ENCODE data around the gene PROZ. TPM values are rescaled to one million over a fixed set of nuclear protein-coding genes. Genes with fewer than 3 reads are reported as not detected.
A peak's percentile ranks its signal among the peaks of the same experiment; 100 is the strongest.

The PROZ gene
- total RNA-seq, 1 donor from 2014 or later: not detected

DNA sequence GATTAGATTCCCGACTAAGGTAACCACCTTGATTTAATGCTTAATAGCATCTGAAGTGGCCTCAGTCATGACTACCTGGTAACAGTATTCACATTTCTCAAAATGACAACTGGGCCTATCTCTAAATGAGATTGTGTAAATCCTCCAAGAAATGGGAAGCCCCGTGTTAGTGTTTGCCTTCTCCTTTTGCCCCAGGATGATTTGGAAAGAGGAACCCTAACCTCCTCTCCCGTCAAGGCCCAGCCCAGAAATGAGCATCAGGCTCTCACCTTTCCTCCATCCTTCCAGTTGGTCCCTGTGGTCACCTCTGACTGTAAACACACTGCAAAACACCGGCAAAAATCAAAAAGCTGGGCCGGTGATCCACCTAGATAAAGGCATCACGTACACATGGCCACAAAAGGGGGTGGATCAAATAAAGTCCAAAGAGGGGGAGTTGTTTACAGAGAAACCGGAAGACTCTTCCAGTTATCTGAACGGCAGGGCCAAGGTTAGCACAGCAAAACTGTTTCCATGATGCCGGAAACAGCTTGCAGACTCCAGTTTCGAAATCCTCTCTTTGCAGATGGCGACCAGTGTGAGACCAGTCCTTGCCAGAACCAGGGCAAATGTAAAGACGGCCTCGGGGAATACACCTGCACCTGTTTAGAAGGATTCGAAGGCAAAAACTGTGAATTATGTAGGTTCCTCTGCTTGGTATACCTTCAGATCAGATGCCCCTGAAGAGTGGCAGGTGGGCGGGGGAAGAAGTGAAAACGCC lies 19.5 kb upstream of the PROZ start:
- Mint-ChIP-seq H3K27ac (ENCODE audit: unreplicated experiment) (peak overlapping the region; percentile 81), H3K36me3 (ENCODE audit: low read depth) (no peaks in the 10 kb centered on the region), H3K27me3 (ENCODE audit: low read depth) (peaks cover 8% of the 10 kb centered on the region), H3K4me1 (no peaks in the 10 kb centered on the region), H3K4me3 (no peak overlapping the region), H3K9me3 (no peaks in the 10 kb centered on the region)
- DNase-seq (ENCODE audit: low read depth, low spot score): no peak
- TF ChIP-seq, protein P1, sequence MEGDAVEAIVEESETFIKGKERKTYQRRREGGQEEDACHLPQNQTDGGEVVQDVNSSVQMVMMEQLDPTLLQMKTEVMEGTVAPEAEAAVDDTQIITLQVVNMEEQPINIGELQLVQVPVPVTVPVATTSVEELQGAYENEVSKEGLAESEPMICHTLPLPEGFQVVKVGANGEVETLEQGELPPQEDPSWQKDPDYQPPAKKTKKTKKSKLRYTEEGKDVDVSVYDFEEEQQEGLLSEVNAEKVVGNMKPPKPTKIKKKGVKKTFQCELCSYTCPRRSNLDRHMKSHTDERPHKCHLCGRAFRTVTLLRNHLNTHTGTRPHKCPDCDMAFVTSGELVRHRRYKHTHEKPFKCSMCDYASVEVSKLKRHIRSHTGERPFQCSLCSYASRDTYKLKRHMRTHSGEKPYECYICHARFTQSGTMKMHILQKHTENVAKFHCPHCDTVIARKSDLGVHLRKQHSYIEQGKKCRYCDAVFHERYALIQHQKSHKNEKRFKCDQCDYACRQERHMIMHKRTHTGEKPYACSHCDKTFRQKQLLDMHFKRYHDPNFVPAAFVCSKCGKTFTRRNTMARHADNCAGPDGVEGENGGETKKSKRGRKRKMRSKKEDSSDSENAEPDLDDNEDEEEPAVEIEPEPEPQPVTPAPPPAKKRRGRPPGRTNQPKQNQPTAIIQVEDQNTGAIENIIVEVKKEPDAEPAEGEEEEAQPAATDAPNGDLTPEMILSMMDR (conservative IDR thresholded peaks at IDR 0.05): no peak

DNA sequence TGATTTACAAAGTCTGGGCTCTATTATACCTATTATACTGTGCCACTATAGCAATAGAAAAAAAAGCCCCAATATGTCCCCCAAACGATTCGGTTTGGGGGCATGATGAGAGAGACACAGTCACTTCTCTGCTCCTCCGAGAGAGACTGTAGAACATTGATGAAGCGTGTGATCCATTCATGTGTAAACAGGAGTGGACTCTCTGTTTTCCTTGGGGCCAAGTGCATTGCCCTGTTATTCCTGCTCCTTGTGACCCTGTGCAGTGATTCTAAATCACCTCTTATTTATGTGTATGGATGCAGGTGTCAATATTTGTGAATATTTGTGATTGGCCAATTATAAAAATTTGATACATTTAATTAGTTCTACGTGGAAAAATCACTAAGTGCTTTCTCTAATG lies 18.9 kb upstream of the PROZ start:
- Mint-ChIP-seq H3K9me3 (no peaks in the 10 kb centered on the region), H3K36me3 (ENCODE audit: low read depth) (no peaks in the 10 kb centered on the region), H3K4me1 (no peaks in the 10 kb centered on the region)

DNA sequence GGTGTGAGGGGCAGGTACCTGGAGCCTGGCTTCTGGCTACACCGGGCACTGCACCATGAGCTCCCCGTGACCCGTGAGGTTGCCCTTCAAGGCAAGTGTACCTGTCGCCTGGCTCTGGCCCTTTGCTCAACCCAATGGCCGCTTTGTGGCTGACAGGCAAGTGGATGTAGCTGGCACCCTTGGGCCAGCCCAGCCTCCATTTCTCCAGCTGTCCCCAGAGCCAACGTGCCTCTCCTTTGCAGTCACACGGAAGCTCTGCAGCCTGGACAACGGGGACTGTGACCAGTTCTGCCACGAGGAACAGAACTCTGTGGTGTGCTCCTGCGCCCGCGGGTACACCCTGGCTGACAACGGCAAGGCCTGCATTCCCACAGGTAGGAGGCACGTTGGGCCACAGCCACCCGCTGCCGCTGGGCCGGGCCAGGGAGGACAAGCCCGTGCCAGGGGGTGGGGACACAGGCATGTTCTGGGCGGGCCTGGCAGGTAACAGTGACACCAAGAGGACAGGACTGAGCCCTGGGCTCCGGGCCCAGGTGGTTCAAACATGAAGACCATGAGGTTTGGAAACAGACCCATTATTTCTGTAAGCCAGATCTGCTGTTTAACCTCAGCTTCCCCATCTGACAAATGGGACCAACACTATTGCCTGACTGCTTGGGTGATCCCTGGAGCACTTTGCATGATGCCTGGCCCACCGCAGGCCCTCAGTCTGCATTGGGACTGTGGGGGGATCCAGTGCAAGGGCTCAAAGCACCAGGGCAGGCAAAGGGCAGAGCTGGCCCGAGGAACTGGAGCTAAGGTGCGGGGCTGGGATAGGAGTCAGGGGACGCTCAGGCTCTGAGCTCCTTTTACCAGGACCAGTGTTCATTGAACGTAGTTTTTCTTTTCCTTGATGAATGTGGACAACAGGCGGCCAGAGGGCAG lies 17.5 kb upstream of the PROZ start:
- Mint-ChIP-seq H3K4me1 (no peaks in the 10 kb centered on the region), H3K4me3 (no peak overlapping the region), H3K27ac (ENCODE audit: unreplicated experiment) (no peak overlapping the region), H3K27me3 (ENCODE audit: low read depth) (peaks cover 8% of the 10 kb centered on the region), H3K36me3 (ENCODE audit: low read depth) (no peaks in the 10 kb centered on the region), H3K9me3 (no peaks in the 10 kb centered on the region)
- no peak for DNase-seq (ENCODE audit: low read depth, low spot score)
- TF ChIP-seq, protein P1 (conservative IDR thresholded peaks at IDR 0.05): no peak

More for the DNA sequence above, 18.9 kb upstream of the PROZ start:
- TF ChIP-seq, protein P1 (conservative IDR thresholded peaks at IDR 0.05): no peak
- Mint-ChIP-seq H3K27me3 (ENCODE audit: low read depth) (peaks cover 8% of the 10 kb centered on the region), H3K27ac (ENCODE audit: unreplicated experiment) (no peak overlapping the region), H3K4me3 (no peak overlapping the region)
- no peak for DNase-seq (ENCODE audit: low read depth, low spot score)

DNA sequence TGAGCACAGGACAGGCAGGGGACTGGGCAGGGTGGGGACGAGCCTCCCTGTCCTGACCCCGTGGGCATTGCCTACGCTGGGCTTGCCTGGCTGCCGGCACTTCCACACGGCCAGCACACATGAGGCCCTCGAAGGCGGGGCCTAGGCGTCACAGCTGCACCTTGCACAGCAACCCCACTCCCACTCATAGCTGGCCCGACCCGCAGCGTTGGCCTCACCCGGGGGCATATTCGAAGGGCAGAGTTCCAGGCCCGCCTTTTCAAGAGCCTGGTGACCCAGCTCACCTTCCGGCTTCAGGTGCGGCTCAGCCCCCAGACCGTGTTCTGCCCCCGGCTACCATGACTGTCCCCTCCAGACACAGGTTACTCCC lies 16.9 kb upstream of the PROZ start:
- no peaks in the 10 kb centered on the region for H3K4me1 Mint-ChIP-seq
- H3K9me3 Mint-ChIP-seq: no peaks in the 10 kb centered on the region
- H3K36me3 Mint-ChIP-seq (ENCODE audit: low read depth): no peaks in the 10 kb centered on the region
- TF ChIP-seq, protein P1 (conservative IDR thresholded peaks at IDR 0.05): no peak
- DNase-seq (ENCODE audit: low read depth, low spot score): no peak
- H3K27ac Mint-ChIP-seq (ENCODE audit: unreplicated experiment): no peak overlapping the region
- no peak overlapping the region for H3K4me3 Mint-ChIP-seq
- H3K27me3 Mint-ChIP-seq (ENCODE audit: low read depth): peaks cover 8% of the 10 kb centered on the region

DNA sequence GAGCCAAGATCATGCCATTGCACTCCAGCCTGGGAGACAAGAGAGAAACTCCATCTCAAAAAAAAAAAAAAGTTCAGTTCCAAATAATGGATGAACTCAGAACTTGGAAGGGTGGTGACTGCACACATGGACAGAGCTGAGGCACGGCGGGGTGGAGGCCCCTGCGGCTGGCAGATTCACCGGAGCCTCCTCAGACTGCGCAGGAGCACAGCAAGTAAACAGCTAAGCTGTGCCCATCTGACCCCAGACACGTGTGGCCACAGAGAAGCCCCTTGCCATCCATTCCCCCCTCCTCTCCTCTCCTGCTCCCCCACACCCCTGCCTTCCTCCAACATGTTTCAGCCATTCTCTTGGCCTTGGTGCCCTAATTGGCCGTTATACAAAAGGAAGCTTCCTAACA lies 15.6 kb upstream of the PROZ start:
- Mint-ChIP-seq H3K4me3 (no peak overlapping the region), H3K27me3 (ENCODE audit: low read depth) (no peaks in the 10 kb centered on the region), H3K4me1 (no peaks in the 10 kb centered on the region), H3K9me3 (no peaks in the 10 kb centered on the region), H3K27ac (ENCODE audit: unreplicated experiment) (no peak overlapping the region), H3K36me3 (ENCODE audit: low read depth) (no peaks in the 10 kb centered on the region)
- TF ChIP-seq, protein P1 (conservative IDR thresholded peaks at IDR 0.05): no peak
- DNase-seq (ENCODE audit: low read depth, low spot score): no peak

Measured in neural crest cell (in vitro differentiated cells).